SH-SY5Y (cell line): ENCODE results near the gene CTNND2.

ENCODE experiments used
- GATA2 ChIP-seq: IDR thresholded peaks from 2 replicates; pipeline ENCODE4 v1.6.1; 2011; ENCODE audit warnings: mild to moderate bottlenecking, low read depth, low read length
- GATA3 ChIP-seq: IDR thresholded peaks from 2 replicates; pipeline ENCODE4 v1.6.1; 2011; ENCODE audit warnings: low read depth, mild to moderate bottlenecking, low read length, moderate library complexity

- TF ChIP-seq GATA2 (no peak), GATA3 (no peak)
These were observed 379.2 kb downstream of the CTNND2 start for GRCh38 chr5:11525020-11525419.
